ENCODE measurements around the gene AMBP. TPM values are rescaled to one million over a fixed set of nuclear protein-coding genes. Genes with fewer than 3 reads are reported as not detected.

AMBP gene
- total RNA-seq, 1 donor = 0.27 TPM

DNA sequence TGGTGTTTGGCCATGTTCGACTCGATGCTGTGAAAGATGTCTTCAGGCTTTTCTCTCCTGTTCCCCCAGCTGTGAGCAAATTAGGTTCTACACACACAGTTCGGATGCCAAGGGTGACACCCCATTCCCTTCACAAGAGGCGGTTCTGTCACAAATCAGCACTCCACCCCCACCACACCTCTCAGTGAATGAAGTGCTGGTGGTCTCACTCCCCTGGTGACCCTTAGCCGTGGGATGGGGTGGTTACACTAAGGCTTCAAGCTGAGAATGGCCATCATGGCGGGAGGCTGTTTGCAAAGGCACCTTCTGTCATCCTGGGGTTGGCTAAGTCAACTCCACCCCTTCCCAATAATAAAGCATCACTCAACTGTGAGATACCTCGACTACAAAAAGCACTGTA is 26.4 kb downstream of the AMBP start:
- DNase-seq (ENCODE audit: low read depth) = no peak
- H3K4me3 ChIP-seq (ENCODE audit: low read depth, low read length) = no peak overlapping the region
- TF ChIP-seq, protein P1, sequence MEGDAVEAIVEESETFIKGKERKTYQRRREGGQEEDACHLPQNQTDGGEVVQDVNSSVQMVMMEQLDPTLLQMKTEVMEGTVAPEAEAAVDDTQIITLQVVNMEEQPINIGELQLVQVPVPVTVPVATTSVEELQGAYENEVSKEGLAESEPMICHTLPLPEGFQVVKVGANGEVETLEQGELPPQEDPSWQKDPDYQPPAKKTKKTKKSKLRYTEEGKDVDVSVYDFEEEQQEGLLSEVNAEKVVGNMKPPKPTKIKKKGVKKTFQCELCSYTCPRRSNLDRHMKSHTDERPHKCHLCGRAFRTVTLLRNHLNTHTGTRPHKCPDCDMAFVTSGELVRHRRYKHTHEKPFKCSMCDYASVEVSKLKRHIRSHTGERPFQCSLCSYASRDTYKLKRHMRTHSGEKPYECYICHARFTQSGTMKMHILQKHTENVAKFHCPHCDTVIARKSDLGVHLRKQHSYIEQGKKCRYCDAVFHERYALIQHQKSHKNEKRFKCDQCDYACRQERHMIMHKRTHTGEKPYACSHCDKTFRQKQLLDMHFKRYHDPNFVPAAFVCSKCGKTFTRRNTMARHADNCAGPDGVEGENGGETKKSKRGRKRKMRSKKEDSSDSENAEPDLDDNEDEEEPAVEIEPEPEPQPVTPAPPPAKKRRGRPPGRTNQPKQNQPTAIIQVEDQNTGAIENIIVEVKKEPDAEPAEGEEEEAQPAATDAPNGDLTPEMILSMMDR (IDR thresholded peaks at IDR 0.05; ENCODE audit: insufficient read depth, low read length) = no peak

DNA sequence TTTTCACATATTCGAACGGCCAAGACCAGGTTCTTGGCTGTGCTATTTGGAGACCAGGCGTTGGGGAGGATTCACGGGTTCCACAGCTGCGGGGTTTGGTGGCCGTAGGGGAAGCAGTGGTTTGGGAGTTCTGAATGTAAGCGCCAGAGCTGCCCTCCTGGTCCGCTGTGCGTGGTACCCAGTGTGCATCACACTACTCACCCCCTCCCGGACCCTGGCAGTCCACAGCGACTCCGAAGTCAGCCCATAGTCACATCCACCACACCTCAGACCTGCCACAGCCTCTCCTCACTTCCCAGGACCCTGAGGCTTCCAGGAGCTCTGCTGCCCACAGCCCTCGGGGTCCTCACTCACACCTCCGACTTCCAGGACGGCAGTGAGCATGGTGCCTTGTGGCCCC is 26.8 kb downstream of the AMBP start:
- TF ChIP-seq, protein P1 (IDR thresholded peaks at IDR 0.05; ENCODE audit: insufficient read depth, low read length) = no peak
- DNase-seq (ENCODE audit: low read depth) = no peak
- no peak overlapping the region for H3K4me3 ChIP-seq (ENCODE audit: low read depth, low read length)

DNA sequence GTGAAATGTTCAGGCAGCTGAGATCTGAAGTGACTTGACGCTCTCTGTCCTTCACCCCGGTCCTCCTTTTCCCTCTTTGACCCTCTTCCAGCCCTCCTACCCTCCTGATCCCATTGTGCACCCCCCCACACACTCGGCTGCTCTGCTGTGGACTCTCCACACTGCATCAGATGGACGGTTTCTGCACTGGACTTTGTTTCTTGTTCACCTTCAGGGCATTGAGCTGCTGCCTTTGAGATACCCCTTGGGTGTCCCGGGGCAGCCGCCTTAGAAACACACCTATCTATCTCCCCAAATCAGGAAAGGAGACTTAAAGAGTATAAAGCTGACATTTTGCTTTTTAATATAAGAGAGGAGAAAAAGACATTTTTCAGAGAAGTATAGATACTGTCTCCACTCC is 27.5 kb downstream of the AMBP start:
- no peak overlapping the region for H3K4me3 ChIP-seq (ENCODE audit: low read depth, low read length)
- DNase-seq (ENCODE audit: low read depth) = no peak
- TF ChIP-seq, protein P1 (IDR thresholded peaks at IDR 0.05; ENCODE audit: insufficient read depth, low read length) = no peak

DNA sequence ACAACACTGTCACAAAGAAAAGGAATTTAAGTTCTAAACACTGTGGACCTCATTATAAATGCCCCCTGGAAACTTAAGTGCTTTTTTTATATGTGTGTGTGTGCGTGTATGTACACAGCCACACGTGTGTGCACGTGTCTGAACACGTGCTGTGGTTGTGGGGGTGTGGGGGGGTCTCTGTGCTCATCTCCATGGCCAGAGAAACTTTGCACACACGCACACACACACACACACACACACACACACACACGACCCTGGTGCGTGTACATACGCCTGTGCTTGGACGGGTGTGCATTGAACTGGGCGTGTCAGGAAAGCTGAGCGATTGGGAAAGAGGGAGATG is 27.9 kb downstream of the AMBP start:
- DNase-seq (ENCODE audit: low read depth) = no peak
- H3K4me3 ChIP-seq (ENCODE audit: low read depth, low read length) = no peak overlapping the region
- TF ChIP-seq, protein P1 (IDR thresholded peaks at IDR 0.05; ENCODE audit: insufficient read depth, low read length) = no peak

DNA sequence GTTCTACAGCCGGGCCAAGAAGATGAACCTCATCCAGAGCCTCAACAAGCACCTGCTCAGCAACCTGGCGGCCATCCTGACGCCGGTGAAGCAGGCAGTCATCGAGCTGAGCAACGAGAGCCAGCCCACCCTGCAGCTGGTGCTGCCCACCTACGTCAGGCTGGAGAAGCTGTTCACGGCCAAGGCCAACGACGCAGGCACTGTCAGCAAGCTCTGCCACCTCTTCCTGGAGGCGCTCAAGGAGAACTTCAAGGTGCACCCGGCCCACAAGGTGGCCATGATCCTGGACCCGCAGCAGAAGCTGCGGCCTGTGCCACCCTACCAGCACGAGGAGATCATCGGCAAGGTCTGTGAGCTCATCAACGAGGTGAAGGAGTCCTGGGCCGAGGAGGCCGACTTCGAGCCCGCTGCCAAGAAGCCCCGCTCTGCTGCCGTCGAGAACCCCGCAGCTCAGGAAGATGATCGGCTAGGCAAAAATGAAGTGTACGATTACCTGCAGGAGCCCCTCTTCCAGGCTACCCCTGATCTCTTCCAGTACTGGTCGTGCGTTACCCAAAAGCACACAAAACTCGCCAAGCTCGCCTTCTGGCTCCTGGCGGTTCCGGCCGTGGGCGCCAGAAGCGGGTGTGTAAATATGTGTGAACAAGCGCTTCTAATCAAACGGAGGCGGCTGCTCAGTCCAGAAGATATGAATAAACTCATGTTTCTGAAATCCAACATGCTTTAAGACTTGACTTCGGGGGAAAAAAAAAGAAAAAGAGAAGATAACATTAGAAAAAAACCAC is 28.5 kb downstream of the AMBP start:
- no peak overlapping the region for H3K4me3 ChIP-seq (ENCODE audit: low read depth, low read length)
- DNase-seq (ENCODE audit: low read depth) = no peak
- TF ChIP-seq, protein P1 (IDR thresholded peaks at IDR 0.05; ENCODE audit: insufficient read depth, low read length) = no peak

DNA sequence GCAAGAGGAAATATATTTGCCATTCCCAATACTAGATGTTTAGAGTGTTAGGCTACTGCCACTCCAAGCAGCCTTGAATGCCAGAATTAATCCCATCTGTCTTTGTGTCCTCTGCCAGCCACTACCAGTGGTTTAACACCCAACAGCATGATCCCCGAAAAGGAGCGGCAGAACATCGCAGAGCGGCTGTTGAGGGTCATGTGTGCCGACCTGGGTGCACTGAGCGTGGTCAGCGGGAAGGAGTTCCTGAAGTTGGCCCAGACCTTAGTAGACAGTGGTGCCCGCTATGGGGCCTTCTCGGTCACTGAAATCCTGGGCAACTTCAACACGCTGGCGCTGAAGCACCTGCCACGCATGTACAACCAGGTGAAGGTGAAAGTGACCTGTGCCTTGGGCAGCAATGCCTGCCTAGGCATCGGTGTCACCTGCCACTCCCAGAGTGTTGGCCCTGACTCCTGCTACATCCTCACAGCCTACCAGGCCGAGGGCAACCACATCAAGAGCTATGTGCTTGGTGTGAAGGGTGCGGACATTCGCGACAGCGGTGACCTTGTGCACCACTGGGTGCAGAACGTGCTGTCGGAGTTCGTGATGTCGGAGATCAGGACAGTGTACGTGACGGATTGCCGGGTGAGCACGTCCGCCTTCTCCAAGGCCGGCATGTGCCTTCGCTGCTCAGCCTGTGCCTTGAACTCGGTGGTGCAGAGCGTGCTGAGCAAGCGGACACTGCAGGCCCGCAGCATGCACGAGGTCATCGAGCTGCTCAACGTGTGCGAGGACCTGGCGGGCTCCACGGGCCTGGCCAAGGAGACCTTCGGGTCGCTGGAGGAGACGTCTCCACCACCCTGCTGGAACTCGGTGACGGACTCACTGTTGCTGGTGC is 29.3 kb downstream of the AMBP start:
- DNase-seq (ENCODE audit: low read depth) = no peak
- H3K4me3 ChIP-seq (ENCODE audit: low read depth, low read length) = no peak overlapping the region
- TF ChIP-seq, protein P1 (IDR thresholded peaks at IDR 0.05; ENCODE audit: insufficient read depth, low read length) = no peak
